ENCODE results near the gene ARAP1.

GRCh38 chr11:72772059-72772458 is 19.9 kb upstream of the ARAP1 start:
- no peak for TF ChIP-seq GATA2 (IDR thresholded peaks at IDR 0.05; ENCODE audit: low read depth, low read length)
- no peak for TF ChIP-seq GATA3 (IDR thresholded peaks at IDR 0.05; ENCODE audit: low read depth, low read length)

All from SH-SY5Y (cell line).